ENCODE results near the gene ASB17.

ASB17 gene

DNA sequence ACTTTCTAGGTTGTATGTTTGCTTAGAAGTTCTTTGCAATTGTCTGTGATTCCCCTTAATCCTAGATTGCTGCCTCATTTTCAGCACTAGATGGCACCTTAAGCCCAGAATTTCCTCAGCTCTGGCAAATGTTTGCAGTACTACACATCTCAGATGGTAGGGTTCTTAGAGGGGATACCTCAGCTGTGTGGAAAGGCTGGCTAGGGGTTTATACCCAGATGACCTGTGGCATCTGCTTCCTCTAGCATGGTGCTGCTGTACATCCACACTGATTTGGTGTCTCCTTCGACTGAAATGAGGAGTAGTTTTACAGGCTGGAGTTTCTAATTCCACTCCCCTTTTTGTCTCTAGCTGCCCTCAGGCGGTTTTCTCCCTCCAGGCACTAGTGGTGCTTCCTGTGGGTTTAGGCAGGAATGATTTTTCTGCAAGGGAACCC, 23.5 kb downstream of the ASB17 start:
- Histone ChIP-seq H3K4me1 (ENCODE audit: insufficient read depth, insufficient read length) (no peaks in the 10 kb centered on the region), H3K4me3 (ENCODE audit: insufficient read length, low read depth) (no peak overlapping the region), H3K9ac (ENCODE audit: insufficient read length, low read depth) (no peak overlapping the region), H3K9me3 (ENCODE audit: insufficient read depth, low read length) (peaks cover 9% of the 10 kb centered on the region), H3K36me3 (ENCODE audit: insufficient read depth, insufficient read length, low read length) (no peaks in the 10 kb centered on the region), H3K27me3 (ENCODE audit: insufficient read depth, insufficient read length) (no peaks in the 10 kb centered on the region)
- TF ChIP-seq ZNF274 (IDR thresholded peaks at IDR 0.05; ENCODE audit: low read depth, low read length) (no peak), SUZ12 (IDR thresholded peaks at IDR 0.05; ENCODE audit: extremely low read depth, insufficient read depth, insufficient read length) (no peak), YY1 (IDR thresholded peaks at IDR 0.05; ENCODE audit: insufficient read depth, insufficient read length) (no peak)
- DNase-seq (ENCODE audit: low read depth, low spot score), result peak; percentile 75

- no peaks in the 10 kb centered on the region for H3K36me3 ChIP-seq (ENCODE audit: insufficient read depth, insufficient read length, low read length)
- TF ChIP-seq YY1 (IDR thresholded peaks at IDR 0.05; ENCODE audit: insufficient read depth, insufficient read length) (no peak), ZNF274 (IDR thresholded peaks at IDR 0.05; ENCODE audit: low read depth, low read length) (no peak), SUZ12 (IDR thresholded peaks at IDR 0.05; ENCODE audit: extremely low read depth, insufficient read depth, insufficient read length) (no peak)
- H3K4me3 ChIP-seq (ENCODE audit: insufficient read length, low read depth), result no peak overlapping the region
- H3K27me3 ChIP-seq (ENCODE audit: insufficient read depth, insufficient read length), result no peaks in the 10 kb centered on the region
- H3K9ac ChIP-seq (ENCODE audit: insufficient read length, low read depth), result no peak overlapping the region
- no peaks in the 10 kb centered on the region for H3K9me3 ChIP-seq (ENCODE audit: insufficient read depth, low read length)
- no peaks in the 10 kb centered on the region for H3K4me1 ChIP-seq (ENCODE audit: insufficient read depth, insufficient read length)
- DNase-seq (ENCODE audit: low read depth, low spot score), result no peak
Measured at GRCh38 chr1:75901371-75901770, 30.8 kb downstream of the ASB17 start.

DNA sequence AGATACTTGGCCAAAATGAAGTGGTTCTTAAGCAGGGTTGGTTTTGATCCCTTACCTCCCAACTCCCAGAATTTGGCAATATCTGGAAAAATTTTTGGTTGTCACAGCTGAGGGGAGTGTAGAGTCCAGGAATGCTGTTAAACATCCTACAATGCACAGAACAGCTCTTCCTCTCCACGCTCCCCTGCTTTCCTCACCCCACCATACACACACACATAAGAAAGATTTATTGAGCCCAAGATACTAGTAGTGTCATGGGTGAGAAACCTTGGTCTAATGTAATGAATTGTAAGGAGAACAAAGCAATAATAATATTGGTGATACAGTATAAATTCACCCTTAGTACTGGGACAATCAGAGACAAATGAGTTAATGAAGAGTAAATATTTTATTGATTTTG, 47.8 kb downstream of the ASB17 start:
- no peak overlapping the region for H3K4me3 ChIP-seq (ENCODE audit: insufficient read length, low read depth)
- no peaks in the 10 kb centered on the region for H3K4me1 ChIP-seq (ENCODE audit: insufficient read depth, insufficient read length)
- DNase-seq (ENCODE audit: low read depth, low spot score), result no peak
- H3K27me3 ChIP-seq (ENCODE audit: insufficient read depth, insufficient read length), result no peaks in the 10 kb centered on the region
- H3K36me3 ChIP-seq (ENCODE audit: insufficient read depth, insufficient read length, low read length), result no peaks in the 10 kb centered on the region
- TF ChIP-seq SUZ12 (IDR thresholded peaks at IDR 0.05; ENCODE audit: extremely low read depth, insufficient read depth, insufficient read length) (no peak), ZNF274 (IDR thresholded peaks at IDR 0.05; ENCODE audit: low read depth, low read length) (no peak), YY1 (IDR thresholded peaks at IDR 0.05; ENCODE audit: insufficient read depth, insufficient read length) (no peak)
- H3K9ac ChIP-seq (ENCODE audit: insufficient read length, low read depth), result no peak overlapping the region
- no peaks in the 10 kb centered on the region for H3K9me3 ChIP-seq (ENCODE audit: insufficient read depth, low read length)

- Histone ChIP-seq H3K27me3 (ENCODE audit: insufficient read depth, insufficient read length) (no peaks in the 10 kb centered on the region), H3K4me1 (ENCODE audit: insufficient read depth, insufficient read length) (no peaks in the 10 kb centered on the region), H3K36me3 (ENCODE audit: insufficient read depth, insufficient read length, low read length) (no peaks in the 10 kb centered on the region), H3K4me3 (ENCODE audit: insufficient read length, low read depth) (no peak overlapping the region), H3K9me3 (ENCODE audit: insufficient read depth, low read length) (no peaks in the 10 kb centered on the region), H3K9ac (ENCODE audit: insufficient read length, low read depth) (no peak overlapping the region)
- TF ChIP-seq ZNF274 (IDR thresholded peaks at IDR 0.05; ENCODE audit: low read depth, low read length), result no peak
- no peak for TF ChIP-seq SUZ12 (IDR thresholded peaks at IDR 0.05; ENCODE audit: extremely low read depth, insufficient read depth, insufficient read length)
- TF ChIP-seq YY1 (IDR thresholded peaks at IDR 0.05; ENCODE audit: insufficient read depth, insufficient read length), result no peak
- DNase-seq (ENCODE audit: low read depth, low spot score), result no peak
Measured at GRCh38 chr1:75879985-75880384, 52.2 kb downstream of the ASB17 start.

GRCh38 chr1:75870951-75871350, 61.3 kb downstream of the ASB17 start:
- H3K4me3 ChIP-seq (ENCODE audit: insufficient read length, low read depth), result no peak overlapping the region
- no peak overlapping the region for H3K9ac ChIP-seq (ENCODE audit: insufficient read length, low read depth)
- no peaks in the 10 kb centered on the region for H3K4me1 ChIP-seq (ENCODE audit: insufficient read depth, insufficient read length)
- DNase-seq (ENCODE audit: low read depth, low spot score), result no peak
- H3K27me3 ChIP-seq (ENCODE audit: insufficient read depth, insufficient read length), result no peaks in the 10 kb centered on the region
- no peaks in the 10 kb centered on the region for H3K36me3 ChIP-seq (ENCODE audit: insufficient read depth, insufficient read length, low read length)
- TF ChIP-seq YY1 (IDR thresholded peaks at IDR 0.05; ENCODE audit: insufficient read depth, insufficient read length) (no peak), ZNF274 (IDR thresholded peaks at IDR 0.05; ENCODE audit: low read depth, low read length) (no peak), SUZ12 (IDR thresholded peaks at IDR 0.05; ENCODE audit: extremely low read depth, insufficient read depth, insufficient read length) (no peak)
- peaks cover 23% of the 10 kb centered on the region for H3K9me3 ChIP-seq (ENCODE audit: insufficient read depth, low read length)
